ENCODE data around the gene BCL2L12. TPM values are rescaled to one million over a fixed set of nuclear protein-coding genes. Genes with fewer than 3 reads are reported as not detected.
A peak's percentile ranks its signal among the peaks of the same experiment; 100 is the strongest.
"Not testable (repeated sequence)": the region's sequence is repeated elsewhere in the genome, so short reads cannot be mapped to it uniquely, and the experiment has no call there.

Gene BCL2L12
- total RNA-seq, 1 donor from 2014 or later: 17.0 TPM

DNA sequence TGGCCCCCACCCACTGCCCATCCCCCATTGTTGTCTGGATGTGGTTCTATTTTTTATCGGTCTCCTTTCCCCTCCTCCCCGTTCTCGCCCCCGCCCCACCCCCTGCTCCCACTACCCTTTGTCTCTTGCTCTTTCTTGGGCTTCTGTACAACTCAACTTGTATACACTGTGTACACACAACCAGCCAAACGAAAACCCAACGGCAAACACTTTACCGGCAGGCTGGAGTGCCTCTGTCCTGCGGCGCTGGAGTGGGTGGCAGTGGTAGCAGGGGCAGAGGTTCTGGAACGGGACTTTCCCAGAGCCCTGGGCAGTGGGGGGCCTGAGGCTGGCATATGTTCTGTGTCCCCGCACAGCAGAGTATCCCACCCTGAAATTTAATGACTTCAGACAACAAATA, 39.5 kb upstream of the BCL2L12 start:
- DNase-seq: no peak
- no peaks in the 10 kb centered on the region for H3K27me3 ChIP-seq (ENCODE audit: low read depth)
- no peak overlapping the region for H3K4me3 ChIP-seq
- H3K36me3 ChIP-seq: peaks cover 39% of the 10 kb centered on the region
- intact Hi-C loops (cut with DNase I): no loop called here
- H3K27ac ChIP-seq: no peak overlapping the region
- H3K9me3 ChIP-seq: no peaks in the 10 kb centered on the region
- H3K4me1 ChIP-seq: peaks cover 6% of the 10 kb centered on the region
- TF ChIP-seq, protein P1, sequence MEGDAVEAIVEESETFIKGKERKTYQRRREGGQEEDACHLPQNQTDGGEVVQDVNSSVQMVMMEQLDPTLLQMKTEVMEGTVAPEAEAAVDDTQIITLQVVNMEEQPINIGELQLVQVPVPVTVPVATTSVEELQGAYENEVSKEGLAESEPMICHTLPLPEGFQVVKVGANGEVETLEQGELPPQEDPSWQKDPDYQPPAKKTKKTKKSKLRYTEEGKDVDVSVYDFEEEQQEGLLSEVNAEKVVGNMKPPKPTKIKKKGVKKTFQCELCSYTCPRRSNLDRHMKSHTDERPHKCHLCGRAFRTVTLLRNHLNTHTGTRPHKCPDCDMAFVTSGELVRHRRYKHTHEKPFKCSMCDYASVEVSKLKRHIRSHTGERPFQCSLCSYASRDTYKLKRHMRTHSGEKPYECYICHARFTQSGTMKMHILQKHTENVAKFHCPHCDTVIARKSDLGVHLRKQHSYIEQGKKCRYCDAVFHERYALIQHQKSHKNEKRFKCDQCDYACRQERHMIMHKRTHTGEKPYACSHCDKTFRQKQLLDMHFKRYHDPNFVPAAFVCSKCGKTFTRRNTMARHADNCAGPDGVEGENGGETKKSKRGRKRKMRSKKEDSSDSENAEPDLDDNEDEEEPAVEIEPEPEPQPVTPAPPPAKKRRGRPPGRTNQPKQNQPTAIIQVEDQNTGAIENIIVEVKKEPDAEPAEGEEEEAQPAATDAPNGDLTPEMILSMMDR (IDR thresholded peaks at IDR 0.05): no peak
- ATAC-seq: peak; percentile 80 to 91

DNA sequence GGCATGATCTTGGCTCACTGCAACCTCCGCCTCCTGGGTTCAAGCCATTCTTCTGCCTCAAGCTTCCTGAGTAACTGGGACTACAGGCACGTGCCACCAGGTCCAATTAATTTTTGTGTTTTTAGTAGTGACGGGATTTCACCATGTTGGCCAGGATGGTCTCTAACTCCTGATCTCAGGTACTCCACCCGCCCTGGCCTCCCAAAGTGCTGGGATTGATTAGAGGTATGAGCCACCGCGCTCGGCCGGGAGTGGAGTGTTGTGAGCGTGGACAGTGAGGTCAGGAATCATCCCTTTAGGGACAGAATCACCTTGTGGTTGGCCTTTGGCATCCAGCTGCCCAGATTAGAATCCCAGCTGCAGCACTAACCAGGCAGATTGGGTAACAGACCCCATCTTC, 36.1 kb upstream of the BCL2L12 start:
- no peaks in the 10 kb centered on the region for H3K9me3 ChIP-seq
- intact Hi-C loops (cut with DNase I): no loop called here
- DNase-seq (no peak), ATAC-seq (no peak)
- H3K36me3 ChIP-seq: peaks cover 23% of the 10 kb centered on the region
- H3K4me3 ChIP-seq: no peak overlapping the region
- no peaks in the 10 kb centered on the region for H3K27me3 ChIP-seq (ENCODE audit: low read depth)
- H3K27ac ChIP-seq: no peak overlapping the region
- TF ChIP-seq, protein P1 (IDR thresholded peaks at IDR 0.05): no peak
- H3K4me1 ChIP-seq: peaks cover 6% of the 10 kb centered on the region

DNA sequence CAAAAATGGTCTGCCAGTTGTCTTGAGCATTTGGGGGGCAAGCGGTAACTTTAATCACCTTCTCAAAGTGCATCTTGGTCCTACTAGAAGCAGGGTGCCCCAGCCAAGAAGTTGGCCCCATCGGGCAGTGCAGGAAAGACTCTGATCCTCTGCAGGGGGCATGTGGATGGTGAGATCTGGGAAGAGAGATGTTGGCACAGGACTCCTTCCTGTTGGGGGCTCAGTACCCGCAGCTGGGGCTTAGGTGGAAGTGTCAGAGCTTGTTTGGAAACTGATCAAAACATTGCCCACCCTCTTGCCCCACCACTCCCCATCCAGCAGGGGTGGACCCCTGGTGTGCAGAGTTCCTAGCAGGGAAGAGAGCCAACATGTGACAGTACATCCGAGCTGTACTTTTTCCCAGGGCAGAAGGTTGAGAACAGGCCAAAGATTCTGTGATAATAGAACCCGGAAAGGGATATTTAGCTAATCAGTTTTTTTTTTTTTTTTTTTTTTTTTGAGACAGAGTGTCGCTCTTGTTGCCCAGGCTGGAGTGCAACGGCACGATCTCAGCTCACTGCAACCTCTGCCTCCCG, 34.6 kb upstream of the BCL2L12 start:
- DNase-seq (no peak), ATAC-seq (no peak)
- peaks cover 24% of the 10 kb centered on the region for H3K36me3 ChIP-seq
- peaks cover 17% of the 10 kb centered on the region for H3K4me1 ChIP-seq
- H3K27me3 ChIP-seq (ENCODE audit: low read depth): no peaks in the 10 kb centered on the region
- no peaks in the 10 kb centered on the region for H3K9me3 ChIP-seq
- TF ChIP-seq, protein P1 (IDR thresholded peaks at IDR 0.05): no peak
- intact Hi-C loops (cut with DNase I): no loop called here
- peak overlapping the region; percentile 68 for H3K27ac ChIP-seq
- no peak overlapping the region for H3K4me3 ChIP-seq

DNA sequence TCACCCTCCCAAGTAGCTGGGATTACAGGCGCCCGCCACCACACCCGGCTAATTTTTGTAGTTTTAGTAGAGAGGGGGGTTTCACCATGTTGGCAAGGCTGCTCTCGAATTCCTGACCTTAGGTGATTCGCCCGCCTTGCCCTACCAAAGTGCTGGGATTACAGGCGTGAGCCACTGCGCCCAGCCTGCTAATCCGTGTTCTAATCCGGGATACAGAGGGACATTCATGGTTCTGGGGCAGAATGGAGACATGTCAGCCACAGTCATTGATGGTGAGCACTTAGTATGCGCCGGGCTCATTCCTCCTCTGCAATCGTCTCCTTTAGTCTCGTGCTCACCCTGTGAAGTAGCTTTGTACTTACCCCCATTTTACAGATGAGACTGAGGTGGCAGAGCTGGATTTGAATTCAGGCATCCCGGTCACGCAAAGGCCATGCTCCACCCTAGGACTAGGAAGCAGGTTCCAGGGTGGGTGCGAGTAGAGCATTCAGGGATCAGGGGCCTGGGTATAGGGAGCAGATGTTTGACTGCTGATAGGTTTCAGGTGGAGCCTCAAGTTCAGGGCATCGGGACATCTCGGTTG, 34.0 kb upstream of the BCL2L12 start:
- no peak for ATAC-seq
- H3K27ac ChIP-seq: peak overlapping the region; percentile 68

DNA sequence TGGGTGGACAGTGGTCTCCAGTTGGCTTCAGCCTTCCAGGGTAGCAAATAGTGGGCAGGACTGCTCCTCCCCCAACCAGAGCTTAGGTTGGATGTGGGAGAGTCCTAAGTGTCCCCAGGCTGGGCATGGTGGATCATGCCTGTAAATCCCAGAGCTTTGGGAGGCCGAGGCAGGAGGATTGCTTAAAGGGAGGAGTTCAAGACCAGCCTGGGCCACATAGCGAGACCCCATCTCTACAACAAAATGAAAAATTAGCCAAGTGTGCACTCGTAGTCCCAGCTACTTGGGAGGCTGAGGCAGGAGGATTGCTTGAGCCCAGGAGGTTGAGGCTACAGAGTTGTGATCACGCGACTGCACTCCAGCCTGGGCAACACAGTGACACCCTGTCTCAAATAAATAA, 33.2 kb upstream of the BCL2L12 start:
- Histone ChIP-seq H3K27ac (no peak overlapping the region), H3K27me3 (ENCODE audit: low read depth) (no peaks in the 10 kb centered on the region), H3K4me3 (no peak overlapping the region), H3K9me3 (no peaks in the 10 kb centered on the region), H3K4me1 (peaks cover 27% of the 10 kb centered on the region), H3K36me3 (peaks cover 18% of the 10 kb centered on the region)
- no peak for DNase-seq
- ATAC-seq: no peak
- intact Hi-C loops (cut with DNase I): no loop called here
- TF ChIP-seq, protein P1 (IDR thresholded peaks at IDR 0.05): no peak

More for the DNA sequence above, 34.0 kb upstream of the BCL2L12 start:
- intact Hi-C loops (cut with DNase I): no loop called here
- no peak for DNase-seq
- Histone ChIP-seq H3K36me3 (peaks cover 23% of the 10 kb centered on the region), H3K4me3 (no peak overlapping the region), H3K9me3 (no peaks in the 10 kb centered on the region), H3K27me3 (ENCODE audit: low read depth) (no peaks in the 10 kb centered on the region), H3K4me1 (peaks cover 23% of the 10 kb centered on the region)
- TF ChIP-seq, protein P1 (IDR thresholded peaks at IDR 0.05): no peak

DNA sequence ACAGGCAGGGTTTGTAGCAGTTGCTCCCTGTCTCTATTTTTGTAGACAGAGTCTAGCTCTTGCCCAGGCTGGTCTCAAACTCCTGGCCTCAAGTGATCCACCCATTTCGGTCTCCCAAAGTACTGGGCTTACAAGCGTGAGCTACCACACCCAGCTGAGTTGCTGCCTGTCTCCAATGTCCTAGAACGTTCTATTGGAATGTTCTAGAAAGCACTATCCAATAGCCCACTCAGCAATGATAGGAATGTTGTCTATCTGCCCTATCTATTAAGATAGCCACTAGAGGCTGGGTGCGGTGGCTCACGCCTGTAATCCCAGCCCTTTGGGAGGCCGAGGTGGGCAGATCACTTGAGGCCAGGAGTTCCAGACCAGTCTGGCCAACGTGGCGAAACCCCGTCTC, 32.5 kb upstream of the BCL2L12 start:
- intact Hi-C loops (cut with DNase I); H3K27me3 ChIP-seq (ENCODE audit: low read depth); H3K4me3 ChIP-seq; H3K9me3 ChIP-seq; DNase-seq: not testable (repeated sequence)
- Histone ChIP-seq H3K4me1 (peaks cover 29% of the 10 kb centered on the region), H3K27ac (peak overlapping the region; percentile 8), H3K36me3 (peaks cover 18% of the 10 kb centered on the region)
- peak in 1 of 2 donors; percentile 5 for ATAC-seq

Data from lower lobe of right lung (tissue), 2 donors.